ENCODE results near the gene CPZ. TPM values are rescaled to one million over a fixed set of nuclear protein-coding genes. Genes with fewer than 3 reads are reported as not detected.

Gene CPZ
- total and polyA plus RNA-seq, 2 donors (not counting 1 experiment from before 2014, with no cell fraction given), result not detected

GRCh38 chr4:8657381-8658088, 65.0 kb downstream of the CPZ start:
- intact Hi-C loops (cut with micrococcal nuclease), result no loop called here
- Histone ChIP-seq H3K27me3 (replicated peaks in 1 of 4; ENCODE audit: control extremely low read depth in 1 of 4, control insufficient read depth in 3 of 4, insufficient read depth in 4 of 4, low read length in 3 of 4) (no peaks in the 10 kb centered on the region), H3K36me3 (replicated peaks in 1 of 2; ENCODE audit: control extremely low read depth in 1 of 2, control insufficient read depth in 1 of 2, extremely low read depth in 1 of 2, insufficient read depth in 2 of 2, low read length in 1 of 2) (no peaks in the 10 kb centered on the region), H2AFZ (ENCODE audit: insufficient read depth, low read depth, low read length, poor library complexity, severe bottlenecking) (no peak overlapping the region), H3K9ac (ENCODE audit: low read length) (no peak overlapping the region), H3K27ac (ENCODE audit: low read length in 2 of 2) (no peak overlapping the region), H3K4me3 (ENCODE audit: control extremely low read depth in 1 of 5, extremely low read depth in 1 of 5, insufficient read depth in 1 of 5, low read depth in 2 of 5, low read length in 4 of 5) (no peak overlapping the region), H4K20me1 (ENCODE audit: control insufficient read depth, insufficient read depth, low read length, poor library complexity, severe bottlenecking) (no peaks in the 10 kb centered on the region), H3K4me1 (ENCODE audit: control insufficient read depth in 2 of 2, insufficient read depth in 2 of 2, low read length in 2 of 2) (no peaks in the 10 kb centered on the region), H3K4me2 (replicated peaks; ENCODE audit: low read depth, low read length, poor library complexity, severe bottlenecking) (no peak overlapping the region), H3K9me3 (ENCODE audit: control extremely low read depth in 1 of 3, control insufficient read depth in 2 of 3, insufficient read depth in 1 of 3, low read length in 2 of 3) (peaks cover 0 to 21% (median 0%) of the 10 kb centered on the region in 3 donors), H3K79me2 (ENCODE audit: control insufficient read depth, insufficient read depth, low read length) (no peaks in the 10 kb centered on the region)
- Mint-ChIP-seq H3K9me3 (ENCODE audit: insufficient read depth) (peaks cover 2% of the 10 kb centered on the region), H3K4me3 (no peak overlapping the region), H3K4me1 (no peaks in the 10 kb centered on the region), H3K27me3 (peaks cover 16% of the 10 kb centered on the region), H3K27ac (no peak overlapping the region)
- ATAC-seq (ENCODE audit: low read depth) (no peak), DNase-seq (no peak)
- CTCF ChIA-PET, result no interaction called here
- no peak for TF ChIP-seq EZH2 (IDR thresholded peaks at IDR 0.05; ENCODE audit: borderline replicate concordance, insufficient read depth, low read depth, low read length, poor library complexity, severe bottlenecking)
- no peak for TF ChIP-seq CTCF (IDR thresholded peaks at IDR 0.05)
- POLR2A ChIA-PET, result no interaction called here
- 90% methylated on average over 10 of the region's 11 CpGs for WGBS (ENCODE audit: insufficient coverage)

- intact Hi-C loops (cut with micrococcal nuclease), result no loop called here
- H3K4me3 ChIP-seq (ENCODE audit: control extremely low read depth in 1 of 5, extremely low read depth in 1 of 5, insufficient read depth in 1 of 5, low read depth in 2 of 5, low read length in 4 of 5), result no peak overlapping the region
- H3K79me2 ChIP-seq (ENCODE audit: control insufficient read depth, insufficient read depth, low read length), result no peaks in the 10 kb centered on the region
- TF ChIP-seq EZH2 (IDR thresholded peaks at IDR 0.05; ENCODE audit: borderline replicate concordance, insufficient read depth, low read depth, low read length, poor library complexity, severe bottlenecking), result no peak
- TF ChIP-seq CTCF (IDR thresholded peaks at IDR 0.05), result no peak
- H3K27me3 Mint-ChIP-seq, result peaks cover 15% of the 10 kb centered on the region
- H4K20me1 ChIP-seq (ENCODE audit: control insufficient read depth, insufficient read depth, low read length, poor library complexity, severe bottlenecking), result no peaks in the 10 kb centered on the region
- DNase-seq (no peak), ATAC-seq (ENCODE audit: low read depth) (no peak)
- no peaks in the 10 kb centered on the region for H3K4me1 Mint-ChIP-seq
- no peak overlapping the region for H3K9ac ChIP-seq (ENCODE audit: low read length)
- no peak overlapping the region for H3K27ac ChIP-seq (ENCODE audit: low read length in 2 of 2)
- no peaks in the 10 kb centered on the region for H3K27me3 ChIP-seq (replicated peaks in 1 of 4; ENCODE audit: control extremely low read depth in 1 of 4, control insufficient read depth in 3 of 4, insufficient read depth in 4 of 4, low read length in 3 of 4)
- no peaks in the 10 kb centered on the region for H3K4me1 ChIP-seq (ENCODE audit: control insufficient read depth in 2 of 2, insufficient read depth in 2 of 2, low read length in 2 of 2)
- no peaks in the 10 kb centered on the region for H3K36me3 ChIP-seq (replicated peaks in 1 of 2; ENCODE audit: control extremely low read depth in 1 of 2, control insufficient read depth in 1 of 2, extremely low read depth in 1 of 2, insufficient read depth in 2 of 2, low read length in 1 of 2)
- H3K4me2 ChIP-seq (replicated peaks; ENCODE audit: low read depth, low read length, poor library complexity, severe bottlenecking), result no peak overlapping the region
- no peaks in the 10 kb centered on the region for H3K9me3 Mint-ChIP-seq (ENCODE audit: insufficient read depth)
- ChIA-PET CTCF (no interaction called here), POLR2A (no interaction called here)
- WGBS (ENCODE audit: insufficient coverage), result 87% methylated on average over 9 of the region's 9 CpGs
- no peak overlapping the region for H2AFZ ChIP-seq (ENCODE audit: insufficient read depth, low read depth, low read length, poor library complexity, severe bottlenecking)
- H3K4me3 Mint-ChIP-seq, result no peak overlapping the region
- H3K27ac Mint-ChIP-seq, result no peak overlapping the region
- peaks cover 0 to 8% (median 0%) of the 10 kb centered on the region in 3 donors for H3K9me3 ChIP-seq (ENCODE audit: control extremely low read depth in 1 of 3, control insufficient read depth in 2 of 3, insufficient read depth in 1 of 3, low read length in 2 of 3)
These were observed 70.2 kb downstream of the CPZ start for GRCh38 chr4:8662776-8663175.
